WTC11 (cell line): ENCODE data around the gene MVP. TPM values are rescaled to one million over a fixed set of nuclear protein-coding genes. Genes with fewer than 3 reads are reported as not detected.
A peak's percentile ranks its signal among the peaks of the same experiment; 100 is the strongest.

Source experiments
- ATAC-seq: fragments of 200-7000 bp; cut with Tn5 transposase; 2 replicates; pipeline ENCODE4 v1.10.0; 2021; ENCODE audit warnings: mild to moderate bottlenecking, moderate library complexity
- CTCF ChIA-PET: fragments of 300-600 bp; sonication (Branson Sonifier 250); formaldehyde crosslinking; loops from one replicate; lab custom pipeline; 2021; ENCODE audit warnings: antibody characterized with exemption; lab: Charles Lee
- POLR2A ChIA-PET: fragments of 350-600 bp; sonication (Branson Sonifier 250); formaldehyde crosslinking; loops from one replicate; lab custom pipeline; 2021; ENCODE audit warnings: antibody characterized with exemption; lab: Charles Lee
- DNase-seq: peaks from one replicate; pipeline ENCODE4 v3.0.0; 2021; ENCODE audit warnings: low spot score
- H3K27ac Mint-ChIP-seq: 2 replicates; pipeline ENCODE4 v1.8.0; 2021; ENCODE audit warnings: mixed read lengths
- H3K27me3 Mint-ChIP-seq: 2 replicates; pipeline ENCODE4 v1.8.0; 2021; ENCODE audit warnings: low read depth, mild to moderate bottlenecking, moderate library complexity, mixed read lengths
- H3K36me3 Mint-ChIP-seq: 2 replicates; pipeline ENCODE4 v1.8.0; 2021; ENCODE audit warnings: mixed read lengths
- H3K4me1 Mint-ChIP-seq: 2 replicates; pipeline ENCODE4 v1.8.0; 2022; ENCODE audit warnings: mixed read lengths
- H3K4me3 Mint-ChIP-seq: 2 replicates; pipeline ENCODE4 v1.8.0; 2021; ENCODE audit warnings: mild to moderate bottlenecking, moderate library complexity, mixed read lengths
- H3K9me3 Mint-ChIP-seq: 2 replicates; pipeline ENCODE4 v1.8.0; 2021; ENCODE audit warnings: mixed read lengths
- ARID4B ChIP-seq: sonication (generic); formaldehyde crosslinking; IDR thresholded peaks from 2 replicates; pipeline ENCODE4 v1.8.0; 2023; ENCODE audit warnings: missing genetic modification reagents, mild to moderate bottlenecking, borderline replicate concordance
- ATF3 ChIP-seq: sonication (generic); formaldehyde crosslinking; conservative IDR thresholded peaks from 2 replicates; pipeline ENCODE4 v1.8.1; 2022; ENCODE audit warnings: mild to moderate bottlenecking, missing genetic modification reagents
- ERG ChIP-seq: fragments of 250-450 bp; sonication (Bioruptor Pico); IDR thresholded peaks from 2 replicates; pipeline ENCODE4 v1.8.0; 2021; ENCODE audit warnings: mild to moderate bottlenecking
- ETV6 ChIP-seq: sonication (generic); formaldehyde crosslinking; IDR thresholded peaks from 2 replicates; pipeline ENCODE4 v1.8.1; 2022; ENCODE audit warnings: mild to moderate bottlenecking, missing genetic modification reagents
- GABPB1 ChIP-seq: sonication (generic); formaldehyde crosslinking; IDR thresholded peaks from 2 replicates; pipeline ENCODE4 v1.8.1; 2023; ENCODE audit warnings: mild to moderate bottlenecking, missing genetic modification reagents
- GTF2I ChIP-seq: fragments of 250-450 bp; sonication (Bioruptor Pico); conservative IDR thresholded peaks from 2 replicates; pipeline ENCODE4 v1.4.0; 2021; ENCODE audit warnings: mild to moderate bottlenecking
- PRDM15 ChIP-seq: sonication (generic); formaldehyde crosslinking; IDR thresholded peaks from 2 replicates; pipeline ENCODE4 v1.8.0; 2022; ENCODE audit warnings: missing genetic modification reagents
- PRRX2 ChIP-seq: fragments of 250-450 bp; sonication (Bioruptor Pico); IDR thresholded peaks from 2 replicates; pipeline ENCODE4 v1.8.0; 2021; ENCODE audit warnings: mild to moderate bottlenecking
- SMAD4 ChIP-seq: sonication (generic); formaldehyde crosslinking; IDR thresholded peaks from 2 replicates; pipeline ENCODE4 v1.8.0; 2022; ENCODE audit warnings: mild to moderate bottlenecking, missing genetic modification reagents
- SP1 ChIP-seq: sonication (generic); formaldehyde crosslinking; conservative IDR thresholded peaks from 2 replicates; pipeline ENCODE4 v1.8.1; 2022; ENCODE audit warnings: missing genetic modification reagents
- ZBTB21 ChIP-seq: sonication (generic); formaldehyde crosslinking; IDR thresholded peaks from 2 replicates; pipeline ENCODE4 v1.8.1; 2023; ENCODE audit warnings: mild to moderate bottlenecking, missing genetic modification reagents, borderline replicate concordance
- ZNF121 ChIP-seq: sonication (generic); formaldehyde crosslinking; IDR thresholded peaks from 2 replicates; pipeline ENCODE4 v1.8.0; 2023; ENCODE audit warnings: missing genetic modification reagents
- ZNF317 ChIP-seq: sonication (generic); formaldehyde crosslinking; IDR thresholded peaks from 2 replicates; pipeline ENCODE4 v1.8.1; 2023; ENCODE audit warnings: low read depth, mild to moderate bottlenecking, moderate library complexity, missing genetic modification reagents, borderline replicate concordance
- ZNF532 ChIP-seq: fragments of 250-450 bp; sonication (Bioruptor Pico); IDR thresholded peaks from 2 replicates; pipeline ENCODE4 v1.9.0; 2021; ENCODE audit warnings: mild to moderate bottlenecking, borderline replicate concordance
- total RNA-seq: library from RNA; stranded (reverse); gene quantifications from 3 replicates; pipeline ENCODE4 v1.2.3, GENCODE V29; 2021
- TF ChIP-seq, protein P1 (sequence below): sonication (generic); formaldehyde crosslinking; IDR thresholded peaks from 2 replicates; pipeline ENCODE4 v1.8.1; 2023; ENCODE audit warnings: mild to moderate bottlenecking, missing genetic modification reagents, moderate library complexity
- TF ChIP-seq, protein P2 (sequence below): sonication (generic); formaldehyde crosslinking; IDR thresholded peaks from 2 replicates; pipeline ENCODE4 v1.8.1; 2023; ENCODE audit warnings: mild to moderate bottlenecking, missing genetic modification reagents
- TF ChIP-seq, protein P3 (sequence below): sonication (generic); formaldehyde crosslinking; IDR thresholded peaks from 2 replicates; pipeline ENCODE4 v1.8.0; 2022; ENCODE audit warnings: mild to moderate bottlenecking, missing genetic modification reagents

MVP gene
- total RNA-seq, 1 experiment from 2014 or later = 10.8 TPM

DNA sequence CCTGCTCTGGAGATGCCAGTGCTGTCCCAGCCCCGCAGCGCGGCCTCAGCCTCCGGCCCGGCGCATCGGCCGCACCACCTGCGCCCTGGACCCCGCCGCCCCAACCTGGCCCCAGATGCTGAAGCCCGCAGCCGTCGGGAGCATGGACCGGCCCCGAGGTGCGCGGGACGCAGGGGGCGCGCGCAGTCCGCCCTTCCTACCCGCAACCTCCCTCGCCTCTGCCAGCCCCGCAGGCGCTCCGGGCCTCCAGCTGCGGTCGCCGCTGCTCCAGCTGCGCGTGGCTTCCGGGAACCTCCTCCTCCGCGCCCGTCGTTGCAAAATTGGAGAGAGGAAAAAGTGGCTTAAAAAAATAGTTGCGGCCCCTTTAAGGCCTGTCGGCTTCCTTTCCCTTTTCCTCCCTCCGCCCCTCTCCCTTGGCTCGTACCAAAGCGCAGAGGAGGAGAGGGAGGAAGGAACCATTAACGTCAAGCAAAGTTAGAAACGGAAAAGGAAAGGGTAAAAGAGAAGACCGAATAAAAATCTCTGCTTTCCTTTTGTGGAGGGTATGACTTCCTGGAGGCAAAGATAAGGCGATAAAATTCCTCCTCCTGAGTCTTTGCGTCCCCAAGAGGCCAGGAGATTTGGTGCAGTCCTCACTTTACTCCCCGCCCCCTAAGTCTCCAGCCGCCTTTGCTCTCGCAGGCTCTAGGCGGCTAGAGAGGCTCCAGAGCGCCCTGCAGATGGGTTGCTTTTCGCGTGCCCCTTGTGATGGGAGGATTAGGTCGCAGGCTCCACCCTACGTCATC lies 42.8 kb downstream of the MVP start, which contains the start of gene CDIPT (continued):
- 0 out of 2 replicates have a peak, but pooled peaks have one; percentile 19 for TF ChIP-seq PRDM15 (CRISPR knock-in tag)
- peak; percentile 71; the same call in 1 of the 2 replicates for TF ChIP-seq SP1 (CRISPR knock-in tag)
- TF ChIP-seq SMAD4 (CRISPR knock-in tag) = no peak
- TF ChIP-seq ATF3 (CRISPR knock-in tag) = no peak
- no peak for TF ChIP-seq ERG
- TF ChIP-seq ZNF532 (CRISPR knock-in tag) = no peak
- TF ChIP-seq, protein P1, sequence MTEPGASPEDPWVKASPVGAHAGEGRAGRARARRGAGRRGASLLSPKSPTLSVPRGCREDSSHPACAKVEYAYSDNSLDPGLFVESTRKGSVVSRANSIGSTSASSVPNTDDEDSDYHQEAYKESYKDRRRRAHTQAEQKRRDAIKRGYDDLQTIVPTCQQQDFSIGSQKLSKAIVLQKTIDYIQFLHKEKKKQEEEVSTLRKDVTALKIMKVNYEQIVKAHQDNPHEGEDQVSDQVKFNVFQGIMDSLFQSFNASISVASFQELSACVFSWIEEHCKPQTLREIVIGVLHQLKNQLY (CRISPR knock-in tag) = no peak
- no peak for TF ChIP-seq ZNF121
- TF ChIP-seq, protein P2, sequence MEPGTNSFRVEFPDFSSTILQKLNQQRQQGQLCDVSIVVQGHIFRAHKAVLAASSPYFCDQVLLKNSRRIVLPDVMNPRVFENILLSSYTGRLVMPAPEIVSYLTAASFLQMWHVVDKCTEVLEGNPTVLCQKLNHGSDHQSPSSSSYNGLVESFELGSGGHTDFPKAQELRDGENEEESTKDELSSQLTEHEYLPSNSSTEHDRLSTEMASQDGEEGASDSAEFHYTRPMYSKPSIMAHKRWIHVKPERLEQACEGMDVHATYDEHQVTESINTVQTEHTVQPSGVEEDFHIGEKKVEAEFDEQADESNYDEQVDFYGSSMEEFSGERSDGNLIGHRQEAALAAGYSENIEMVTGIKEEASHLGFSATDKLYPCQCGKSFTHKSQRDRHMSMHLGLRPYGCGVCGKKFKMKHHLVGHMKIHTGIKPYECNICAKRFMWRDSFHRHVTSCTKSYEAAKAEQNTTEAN (CRISPR knock-in tag) = no peak
- TF ChIP-seq ETV6 (CRISPR knock-in tag) = peak; percentile 18
- peak; percentile 65; the same call in 1 of the 2 replicates for TF ChIP-seq GABPB1 (CRISPR knock-in tag)
- TF ChIP-seq, protein P3, sequence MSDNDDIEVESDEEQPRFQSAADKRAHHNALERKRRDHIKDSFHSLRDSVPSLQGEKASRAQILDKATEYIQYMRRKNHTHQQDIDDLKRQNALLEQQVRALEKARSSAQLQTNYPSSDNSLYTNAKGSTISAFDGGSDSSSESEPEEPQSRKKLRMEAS (CRISPR knock-in tag) = peak; percentile 24; the same call in 1 of the 2 replicates

DNA sequence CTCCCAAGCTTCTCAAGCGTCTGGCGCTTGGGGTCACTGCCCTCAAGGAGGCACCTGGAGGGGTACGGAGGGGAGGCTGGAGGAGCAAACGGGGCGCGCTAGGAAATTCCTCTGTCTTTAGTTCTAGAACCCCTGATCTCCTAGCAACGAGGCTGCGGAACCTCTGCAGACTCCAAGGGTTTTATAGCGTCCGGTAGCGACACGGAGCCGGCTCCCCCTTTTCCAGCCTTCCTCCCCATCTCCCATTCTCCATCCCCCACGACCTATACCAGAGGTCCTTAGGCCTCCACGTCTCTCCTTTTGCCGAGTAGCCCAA lies 43.4 kb downstream of the MVP start:
- no peak for DNase-seq
- POLR2A ChIA-PET = interaction anchor here (0.5 to 1.5 kb wide), 8 partner anchors 10 to 132 kb away, joined by 3 to 5 read pairs (median 4); partner anchors contain the start of genes HIRIP3, MAZ, SEZ6L2 and TAOK2
- Mint-ChIP-seq H3K27ac (no peak overlapping the region), H3K27me3 (no peaks in the 10 kb centered on the region), H3K4me1 (peaks cover 8% of the 10 kb centered on the region), H3K36me3 (peaks cover 9% of the 10 kb centered on the region), H3K4me3 (peak overlapping the region; percentile 98), H3K9me3 (no peaks in the 10 kb centered on the region)
- CTCF ChIA-PET = interaction anchor here (0.7 to 3.8 kb wide), 17 partner anchors 14 to 248 kb away, joined by 3 to 32 read pairs (median 3); partner anchors contain the start of genes ASPHD1, DOC2A, HIRIP3 and KIF22
- ATAC-seq = no peak
- no peak for TF ChIP-seq GABPB1 (CRISPR knock-in tag)
- no peak for TF ChIP-seq GTF2I (CRISPR knock-in tag)
- TF ChIP-seq ZBTB21 = no peak
- TF ChIP-seq, protein P3 (CRISPR knock-in tag) = peak; percentile 14
- TF ChIP-seq PRRX2 (CRISPR knock-in tag) = no peak
- TF ChIP-seq ARID4B (CRISPR knock-in tag) = 0 out of 2 replicates have a peak, but pooled peaks have one; percentile 48
- TF ChIP-seq ZNF317 (CRISPR knock-in tag) = no peak
